ENCODE results near the gene TMEM60.

GRCh38 chr7:77837275-77837674 lies 39.0 kb upstream of the TMEM60 start:
- TF ChIP-seq CTCF (IDR thresholded peaks at IDR 0.05) (no peak), POLR2A (IDR thresholded peaks at IDR 0.05) (no peak), EP300 (IDR thresholded peaks at IDR 0.05) (no peak)
